NOMO-1 (cell line): ENCODE data around the gene TPRA1.

ENCODE experiments used
- DNase-seq, 2 experiments: peaks; one replicate each; lab custom pipeline; 2025; ENCODE audit not compliant: unreplicated experiment in 2 of 2; lab: John Stamatoyannopoulos, UW

TPRA1 gene

DNA sequence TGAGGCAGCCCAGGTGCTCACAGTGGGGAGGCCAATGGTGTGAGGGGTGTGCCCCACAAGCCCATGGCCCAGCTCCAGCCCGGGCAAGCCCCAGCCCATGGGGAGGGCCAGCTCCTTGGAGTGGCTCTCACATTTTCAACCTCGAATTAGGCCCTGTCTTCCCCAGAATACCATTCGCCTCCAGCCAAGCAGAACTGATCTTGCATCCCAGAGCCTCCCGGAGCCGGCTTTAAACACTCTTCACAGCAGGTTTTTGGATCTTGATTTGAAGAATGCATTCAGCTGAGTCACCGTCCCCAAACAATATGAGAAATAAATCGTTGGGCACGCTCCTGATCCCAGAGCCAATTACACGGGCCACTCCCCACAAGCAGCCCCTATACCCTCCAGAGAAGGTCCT, 23.7 kb downstream of the TPRA1 start:
- no peak for DNase-seq

DNA sequence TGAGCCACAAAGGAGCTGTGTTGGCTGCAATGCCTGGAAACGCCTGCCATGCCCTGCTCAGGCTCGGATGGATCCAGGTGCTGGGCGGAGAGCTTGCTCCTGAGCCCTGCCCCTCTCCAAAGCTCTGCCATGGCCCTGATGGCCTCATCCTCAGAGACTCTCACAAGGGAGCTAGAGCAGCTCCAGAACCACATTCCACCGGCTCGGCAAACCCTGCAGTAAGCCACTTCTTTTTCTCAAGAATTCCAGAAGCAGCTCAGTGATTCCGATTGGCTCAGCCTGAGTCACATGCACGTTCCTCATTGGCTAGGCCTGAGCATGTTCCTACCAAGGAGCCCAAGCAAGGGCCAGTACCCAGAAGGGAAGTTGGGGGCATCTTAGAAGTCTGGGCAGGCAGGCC, 24.8 kb downstream of the TPRA1 start:
- no peak for DNase-seq

DNA sequence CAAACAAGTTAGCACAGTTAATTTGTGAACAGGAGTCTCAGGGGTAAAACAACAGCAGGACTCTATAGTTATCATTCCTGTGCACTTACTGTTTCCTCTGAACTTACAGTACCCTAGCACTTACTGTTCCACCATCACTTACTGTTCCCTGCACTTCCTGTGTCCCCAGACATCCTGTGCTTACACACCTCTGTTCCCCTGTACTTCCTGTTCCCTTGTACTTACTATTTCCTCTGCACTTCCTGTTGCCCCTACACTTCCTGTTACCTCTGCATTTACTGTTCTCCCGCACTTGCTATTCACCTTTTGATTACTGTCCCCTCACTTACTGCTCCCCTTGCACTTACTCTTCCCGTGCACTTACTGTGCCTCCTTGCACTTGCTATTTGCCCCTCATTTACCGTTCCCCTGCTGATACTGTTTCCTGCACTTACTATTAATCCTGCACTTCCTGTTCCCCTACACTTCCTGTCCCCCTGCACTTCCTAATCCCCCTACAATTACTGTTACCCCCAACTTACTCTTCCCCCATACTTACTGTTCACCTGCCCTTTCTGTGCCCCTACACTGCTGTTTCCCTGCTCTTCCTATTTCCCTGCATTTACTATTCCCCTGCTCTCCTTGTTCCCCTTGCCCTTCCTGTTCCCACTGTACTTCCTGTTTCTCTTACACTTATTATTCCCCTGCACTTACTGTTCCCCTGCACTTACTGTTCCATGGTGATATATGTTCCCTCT, 30.3 kb downstream of the TPRA1 start:
- DNase-seq: peak in 1 of 2 experiments; percentile 24

DNA sequence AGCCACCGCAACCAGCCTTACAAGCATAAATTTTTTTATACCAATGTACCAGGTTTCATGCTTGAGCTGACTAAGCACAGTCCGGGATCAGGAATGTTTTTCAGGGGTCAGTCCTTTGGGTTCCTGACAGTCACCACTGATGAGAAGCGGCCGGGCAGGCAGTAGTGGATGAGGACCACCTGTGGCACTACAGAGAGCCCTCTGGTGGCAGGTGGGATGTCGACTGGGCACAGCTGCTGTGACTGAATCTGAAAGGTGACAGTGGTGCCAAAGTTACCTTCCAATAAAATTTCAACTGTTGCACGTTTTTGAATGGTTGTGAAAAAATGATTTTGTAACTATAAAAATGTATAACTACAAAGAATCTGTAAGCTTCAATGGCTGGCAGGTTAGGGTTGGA, 34.0 kb downstream of the TPRA1 start:
- DNase-seq: no peak

DNA sequence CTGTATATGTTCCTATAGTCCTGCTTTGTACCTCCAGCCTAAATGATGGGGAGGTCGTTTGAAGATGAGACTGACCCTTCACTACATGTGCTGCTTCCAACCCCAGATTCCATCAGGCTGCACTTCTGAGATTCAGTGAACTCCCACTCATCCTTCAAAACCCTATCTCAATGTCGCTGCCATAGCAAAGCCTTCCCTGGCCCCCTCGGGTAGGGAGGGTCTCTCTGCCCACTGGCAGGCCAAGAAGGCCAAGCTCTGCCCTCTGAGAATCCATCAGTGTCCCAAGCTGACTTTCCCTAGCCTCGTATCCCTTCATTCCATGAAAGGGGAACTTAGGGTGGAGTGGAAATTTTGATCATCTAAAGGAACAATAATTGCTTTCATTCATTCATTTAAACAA, 35.4 kb downstream of the TPRA1 start:
- no peak for DNase-seq

DNA sequence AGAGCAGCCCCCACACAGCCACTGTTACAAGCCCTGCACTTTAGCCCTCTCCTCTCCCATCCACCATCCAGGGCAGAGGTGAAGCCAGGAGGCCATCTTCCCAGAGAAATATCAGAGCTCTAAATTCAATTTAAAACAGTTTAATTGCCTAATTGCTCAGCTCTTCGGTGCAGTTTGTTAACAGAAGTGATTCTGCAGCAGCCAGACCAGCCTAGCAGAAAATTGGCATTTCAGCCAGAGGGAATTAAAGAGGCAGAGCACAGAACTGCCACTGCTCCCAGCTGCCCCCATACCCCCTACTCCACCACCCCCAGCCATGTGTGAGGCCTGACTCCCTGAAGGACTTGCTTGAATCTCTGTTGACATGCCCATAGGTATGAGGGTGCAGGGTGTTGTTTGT, 38.5 kb downstream of the TPRA1 start:
- DNase-seq: no peak

DNA sequence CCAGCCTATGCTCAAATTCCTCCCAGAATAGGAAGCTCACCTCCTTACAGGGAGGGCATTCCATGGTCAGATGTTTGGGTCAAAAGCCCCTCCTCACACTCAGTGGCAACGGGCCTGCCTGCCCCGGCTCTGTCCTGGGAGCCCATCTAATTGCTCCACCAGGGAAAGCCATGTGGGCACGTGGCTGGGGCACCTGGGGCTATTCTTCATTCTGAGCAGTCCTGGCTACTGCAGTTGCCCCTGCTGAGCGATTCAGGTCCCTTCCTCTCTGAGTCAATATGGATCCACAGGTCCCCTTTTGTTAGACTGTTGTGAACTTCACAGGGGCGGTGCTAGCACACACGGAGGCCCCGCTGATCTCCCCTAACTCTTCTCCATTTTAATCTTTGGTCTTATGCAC, 39.4 kb downstream of the TPRA1 start:
- no peak for DNase-seq

DNA sequence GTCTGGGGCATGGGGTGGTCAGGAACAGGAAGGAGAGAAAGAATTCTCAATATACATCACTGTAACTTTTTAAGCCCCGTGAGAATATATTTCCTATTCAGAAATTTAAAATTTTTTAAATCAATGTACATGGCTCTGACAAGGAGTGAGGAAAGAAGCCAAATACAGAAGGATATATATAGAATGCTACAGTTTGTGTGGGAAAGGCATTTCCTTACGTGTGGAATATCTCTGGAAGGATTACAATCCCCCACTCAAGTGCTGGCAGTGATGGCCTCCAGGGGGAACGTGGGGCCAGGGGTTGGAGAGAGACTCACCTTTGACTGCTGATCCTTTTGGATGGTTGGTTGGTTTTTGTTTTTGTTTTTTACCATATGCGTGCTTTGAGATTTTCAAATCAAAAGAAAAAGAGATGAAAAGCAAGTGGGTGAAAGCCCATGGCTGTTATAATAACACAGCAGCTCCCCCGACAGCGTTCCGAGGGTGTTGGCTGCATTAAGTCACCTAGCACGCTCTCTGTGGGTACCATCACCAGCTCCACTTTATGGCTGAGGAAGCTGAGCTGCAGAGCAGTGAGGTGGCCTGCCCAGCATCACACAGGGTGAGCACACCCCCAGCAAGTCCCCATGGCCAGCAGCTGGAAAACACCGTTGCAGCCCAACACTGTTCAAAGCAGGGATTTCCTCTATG, 39.9 kb downstream of the TPRA1 start:
- no peak for DNase-seq

DNA sequence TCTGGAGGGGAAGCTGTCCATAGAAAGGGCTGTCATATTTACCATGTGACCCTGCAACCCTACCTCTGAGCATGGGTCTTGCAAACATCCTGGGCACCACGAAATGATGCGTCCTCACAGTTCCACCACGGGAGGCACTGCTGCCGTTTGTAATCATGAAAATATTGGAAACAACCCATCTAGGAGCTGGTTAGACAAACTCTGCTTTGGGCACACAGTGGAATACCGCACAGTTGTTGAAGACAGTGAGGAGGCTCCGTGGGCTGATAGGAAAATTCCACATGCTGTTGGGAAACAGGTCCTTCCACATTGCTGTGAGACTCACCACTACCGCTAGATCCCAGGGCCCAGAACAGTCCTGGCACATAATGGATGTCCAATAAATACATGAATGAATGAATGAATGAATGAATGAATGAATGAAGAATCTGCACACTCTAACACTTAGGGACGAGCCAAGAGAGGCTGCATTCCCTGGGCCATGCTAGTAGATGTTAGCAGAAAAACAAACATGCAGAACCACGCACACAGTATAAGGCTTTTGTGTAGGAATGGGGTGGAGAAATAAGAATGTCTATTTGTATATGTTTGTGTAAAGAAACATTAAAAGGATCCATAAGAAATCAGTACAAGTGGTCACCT, 40.6 kb downstream of the TPRA1 start:
- no peak for DNase-seq

DNA sequence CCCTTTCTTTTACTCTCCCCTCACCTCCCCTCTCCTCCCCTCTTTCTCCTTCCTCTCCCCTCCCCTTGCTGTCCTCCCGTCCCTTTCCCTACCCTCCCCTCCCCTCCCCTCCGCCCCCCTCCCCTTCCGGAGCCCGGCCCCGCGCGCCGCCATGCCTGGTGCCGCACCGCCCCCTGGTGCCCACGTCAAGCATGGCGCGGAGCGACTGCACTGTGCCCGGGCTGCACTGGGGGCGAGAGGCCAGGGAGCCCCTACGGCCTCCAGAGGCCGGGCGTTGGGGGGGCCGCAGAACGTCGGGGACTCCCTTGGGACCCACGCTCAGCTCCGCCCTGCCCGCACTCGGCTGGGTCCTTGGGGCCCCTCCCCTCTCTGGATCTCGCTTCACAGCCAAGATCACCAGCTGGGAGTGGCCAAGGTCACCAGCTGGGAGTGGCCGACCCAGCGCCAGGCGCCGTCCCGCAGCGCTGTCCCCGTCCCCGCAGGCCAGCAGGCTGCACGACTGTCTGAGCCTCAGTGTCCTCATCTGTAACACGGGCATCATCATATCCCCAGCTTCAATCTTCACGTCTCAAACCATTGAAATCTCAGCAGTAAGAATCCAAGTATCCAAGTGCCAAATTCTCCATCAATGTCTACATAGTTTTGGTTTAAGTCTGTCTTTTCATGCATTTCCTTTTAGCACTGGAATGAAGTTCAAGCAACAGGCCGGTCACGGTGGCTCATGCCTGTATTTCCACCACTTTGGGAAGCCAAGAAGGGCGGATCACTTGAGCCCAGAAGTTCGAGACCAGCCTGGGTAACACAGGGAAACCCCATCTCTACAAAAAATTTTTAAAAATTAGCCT, 42.5 kb downstream of the TPRA1 start:
- peak; percentile 75 to 77 for DNase-seq

DNA sequence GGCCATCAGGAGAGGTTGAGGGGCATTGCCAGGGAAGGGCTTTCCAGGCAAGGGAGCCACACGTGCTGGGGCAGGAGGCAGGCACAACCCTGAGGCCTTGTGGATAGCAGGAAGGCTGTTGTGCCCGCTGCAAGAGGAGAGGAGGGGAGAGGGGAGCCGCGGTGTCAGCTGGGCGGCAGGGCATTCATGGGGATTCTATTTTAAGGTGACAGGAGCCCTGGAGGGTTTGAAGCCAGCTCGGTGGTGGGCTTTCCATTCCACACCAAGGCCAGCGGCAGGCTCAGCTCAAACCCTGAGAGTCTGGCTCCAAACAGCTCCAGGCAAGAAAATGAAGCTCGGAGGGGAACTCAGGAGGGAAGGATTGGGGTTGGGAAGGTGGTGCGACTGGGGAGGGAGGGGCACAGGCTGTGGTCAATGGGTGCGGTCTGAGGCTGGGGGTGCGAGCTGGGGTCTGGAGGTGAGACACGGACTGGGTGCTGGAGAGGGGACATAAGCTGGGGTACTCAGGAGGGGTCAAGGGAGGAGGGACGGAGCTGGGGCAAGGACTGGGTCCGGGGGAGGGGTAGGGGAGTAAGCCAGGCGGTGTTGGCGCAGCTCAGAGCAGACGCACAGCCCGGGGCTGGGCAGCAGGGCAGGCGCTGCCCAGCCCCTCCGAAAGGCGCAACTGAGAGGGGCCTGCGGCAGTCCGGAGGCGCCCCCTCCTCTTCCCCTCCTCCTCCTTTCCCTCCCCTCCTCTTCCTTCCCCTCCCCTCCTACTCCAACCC, 43.4 kb downstream of the TPRA1 start:
- no peak for DNase-seq

DNA sequence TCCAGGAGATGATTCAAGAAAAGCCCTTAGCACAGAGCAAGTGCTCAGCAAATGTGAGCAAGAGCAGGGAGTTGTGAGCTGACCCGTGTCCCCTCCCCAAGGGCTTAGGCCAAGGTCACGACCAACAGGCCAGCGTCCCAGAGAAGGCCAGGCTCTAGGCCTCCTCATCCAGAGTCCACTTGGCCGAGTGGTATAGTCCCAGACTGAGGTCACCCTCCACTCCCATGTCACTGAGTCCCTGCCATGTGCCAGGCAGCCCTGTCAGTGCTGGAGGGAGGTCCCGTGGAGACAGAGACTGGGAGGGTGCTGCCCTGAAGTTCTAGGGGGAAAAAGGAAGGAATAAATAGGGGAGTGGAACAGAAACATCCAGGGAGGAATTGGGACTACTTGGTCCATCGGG, 44.0 kb downstream of the TPRA1 start:
- no peak for DNase-seq

DNA sequence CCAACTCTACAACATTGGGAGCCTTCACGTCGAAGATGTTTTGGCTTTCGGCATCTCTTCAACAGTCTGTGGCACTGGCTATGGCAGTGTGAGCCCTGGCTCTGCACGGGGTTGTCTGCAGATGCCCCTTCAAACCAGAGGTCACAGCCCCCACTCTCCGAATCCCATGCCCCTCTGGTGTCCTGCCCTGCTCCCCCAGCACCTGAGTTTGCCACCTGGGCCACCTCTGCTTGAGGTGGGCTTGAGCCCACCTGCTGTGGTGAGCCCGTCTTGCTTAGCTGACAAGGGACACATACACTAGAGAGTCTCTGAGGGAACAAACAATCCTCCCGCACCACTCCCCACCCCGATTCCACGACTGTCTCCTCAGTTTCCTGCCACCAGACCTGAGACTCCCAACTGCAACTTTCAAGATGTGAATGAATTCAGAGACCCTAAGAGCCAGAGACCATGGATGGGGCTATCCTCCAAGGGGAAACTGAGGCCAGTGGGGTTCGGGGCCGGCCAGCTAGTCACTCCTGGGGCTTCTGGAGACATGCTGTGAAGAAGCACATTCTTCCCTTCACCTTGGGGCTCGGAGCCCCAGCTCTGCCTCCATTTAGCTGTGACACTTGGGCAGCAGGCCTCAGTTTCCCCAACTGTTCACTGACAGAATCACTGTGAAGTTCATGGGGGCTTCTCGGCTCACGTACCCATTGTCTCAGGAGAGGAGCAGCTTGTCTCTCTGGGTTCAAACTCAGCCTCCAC, 44.6 kb downstream of the TPRA1 start:
- DNase-seq: no peak

DNA sequence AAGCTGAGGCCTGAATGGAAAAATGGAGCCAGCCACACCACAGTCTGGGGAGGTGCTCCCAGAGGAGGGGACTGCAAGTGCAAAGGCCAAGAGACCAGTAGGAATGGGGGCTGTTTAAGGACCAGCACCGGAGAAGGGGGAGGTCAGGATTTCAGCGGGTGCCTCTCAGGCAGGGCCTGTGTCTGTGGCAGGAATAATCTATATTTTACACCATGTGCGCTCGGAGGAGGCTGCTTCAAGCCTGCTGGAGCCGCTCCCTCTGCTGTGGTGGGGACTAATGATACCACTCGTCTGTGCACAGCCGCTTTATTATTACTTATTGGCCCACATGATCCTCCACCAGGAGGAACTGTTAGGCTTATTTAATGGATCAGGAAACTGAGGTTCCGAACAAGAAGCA, 45.3 kb downstream of the TPRA1 start:
- DNase-seq: no peak

DNA sequence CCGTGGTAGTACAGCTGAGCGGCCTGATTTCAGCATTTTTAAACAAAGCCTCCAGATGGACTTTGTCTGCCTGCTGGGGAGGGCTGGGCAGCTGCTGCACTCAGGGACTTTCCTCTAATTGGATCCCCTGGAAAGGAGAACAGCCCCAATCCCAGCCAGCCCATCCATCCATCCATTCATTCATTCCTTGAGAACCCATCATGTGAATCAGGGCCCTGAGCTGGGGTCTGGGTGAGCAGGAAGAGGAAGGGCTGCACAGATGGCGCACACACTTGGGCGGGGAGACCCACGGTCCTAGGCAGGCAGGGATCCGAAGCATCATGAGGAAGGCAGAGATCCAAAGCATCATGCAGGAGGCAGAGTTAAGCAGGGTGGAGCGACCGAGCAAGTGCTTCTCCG, 45.7 kb downstream of the TPRA1 start:
- DNase-seq: no peak

DNA sequence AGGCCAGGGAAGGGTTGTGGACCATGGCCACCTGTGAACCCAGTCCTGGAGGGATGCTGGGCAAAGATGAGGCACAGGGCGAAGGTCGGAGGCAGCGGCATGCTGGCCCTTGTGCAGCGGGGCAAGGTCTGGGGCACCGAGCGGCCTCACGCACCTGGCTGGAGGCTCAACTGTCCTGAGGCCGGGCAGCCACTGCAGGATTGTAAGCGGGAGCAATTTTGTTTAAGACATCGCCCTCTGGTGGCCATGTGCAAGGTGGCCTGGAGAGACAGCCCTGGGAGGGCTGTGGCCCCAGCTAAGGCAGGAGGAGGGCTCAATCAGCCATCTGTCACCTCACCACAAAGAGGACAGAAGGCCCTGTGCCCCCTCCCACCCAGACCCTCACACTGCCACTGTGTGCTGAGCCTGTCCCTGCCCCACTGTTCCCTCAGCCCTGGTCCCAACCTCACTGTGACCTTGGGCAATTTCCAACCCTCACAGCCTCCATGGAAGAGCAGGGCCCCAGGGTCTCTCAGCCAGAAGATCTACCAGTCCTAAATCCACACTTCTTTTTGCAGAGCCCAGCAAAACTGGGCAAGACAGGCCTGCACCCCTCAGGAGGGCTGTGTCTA, 46.2 kb downstream of the TPRA1 start:
- peak; percentile 65 to 74 for DNase-seq

DNA sequence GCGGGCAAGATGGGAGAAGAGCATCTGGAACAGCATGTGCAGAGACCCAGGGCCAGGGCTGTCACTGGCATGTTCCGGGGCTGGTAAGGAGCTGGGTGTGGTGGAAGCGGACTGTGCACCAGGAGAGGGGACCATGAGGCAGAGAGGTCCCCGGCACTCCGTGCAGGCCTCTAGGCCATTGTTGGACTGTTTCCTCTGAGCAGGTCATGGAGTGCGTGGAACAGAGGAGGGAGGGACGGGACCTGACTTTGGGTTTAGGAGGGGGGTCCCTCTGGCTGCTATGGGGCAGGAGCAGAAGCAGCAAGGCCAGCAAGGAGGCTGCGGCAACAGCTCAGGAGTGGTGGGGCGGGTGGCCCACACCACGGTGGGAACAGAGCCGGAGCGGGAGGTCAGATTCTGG, 47.1 kb downstream of the TPRA1 start:
- DNase-seq: no peak

DNA sequence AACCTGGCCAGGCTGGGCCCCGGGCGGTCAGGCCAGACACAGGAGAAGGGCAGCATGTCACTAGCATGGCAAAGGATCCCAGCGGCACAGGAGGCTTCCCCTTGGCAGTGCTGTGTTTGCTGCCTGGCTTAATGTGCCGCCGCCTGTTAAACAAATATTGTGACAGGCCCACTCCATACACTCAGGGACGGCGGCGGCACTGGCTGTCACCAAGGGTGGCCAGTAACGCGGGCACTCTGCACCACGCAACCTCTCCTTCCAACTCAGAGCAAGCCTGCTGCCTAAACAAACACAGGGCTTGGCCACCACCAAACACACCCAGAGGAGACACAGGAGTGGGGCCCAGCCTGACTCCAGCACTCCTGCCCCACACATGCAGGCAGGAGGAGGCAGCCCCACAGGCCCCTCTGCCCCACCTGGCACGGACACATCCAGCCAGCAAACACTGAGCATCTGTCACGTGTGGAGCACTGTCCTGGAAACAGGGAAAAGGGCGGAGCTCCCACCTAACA, 48.0 kb downstream of the TPRA1 start:
- no peak for DNase-seq

DNA sequence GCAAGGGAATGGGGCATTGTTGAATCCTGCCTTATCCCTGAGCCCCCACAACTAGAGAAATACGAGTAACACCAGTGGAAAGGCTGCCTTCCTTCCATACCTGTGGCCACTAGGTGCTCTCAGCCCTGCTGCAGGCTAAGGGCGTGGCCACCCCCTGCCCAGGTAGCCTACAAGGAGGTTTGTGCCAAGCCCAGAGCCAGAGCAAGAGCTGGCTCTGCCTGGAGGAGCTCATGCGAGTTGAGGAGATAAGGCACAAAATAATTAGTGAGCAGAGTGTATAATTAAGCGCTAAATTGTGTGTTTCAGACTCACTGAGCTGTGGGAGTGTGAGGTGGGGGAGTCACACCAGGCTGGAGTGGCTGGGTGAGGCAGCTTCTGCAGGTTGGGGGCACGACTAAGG, 49.2 kb downstream of the TPRA1 start:
- DNase-seq: no peak
